SHP77 (cell line): ENCODE data around the gene RAPGEF4.

Experiments
- DNase-seq, 2 experiments: peaks; one replicate each; lab custom pipeline; 2025; lab: John Stamatoyannopoulos, UW

Gene RAPGEF4

DNA sequence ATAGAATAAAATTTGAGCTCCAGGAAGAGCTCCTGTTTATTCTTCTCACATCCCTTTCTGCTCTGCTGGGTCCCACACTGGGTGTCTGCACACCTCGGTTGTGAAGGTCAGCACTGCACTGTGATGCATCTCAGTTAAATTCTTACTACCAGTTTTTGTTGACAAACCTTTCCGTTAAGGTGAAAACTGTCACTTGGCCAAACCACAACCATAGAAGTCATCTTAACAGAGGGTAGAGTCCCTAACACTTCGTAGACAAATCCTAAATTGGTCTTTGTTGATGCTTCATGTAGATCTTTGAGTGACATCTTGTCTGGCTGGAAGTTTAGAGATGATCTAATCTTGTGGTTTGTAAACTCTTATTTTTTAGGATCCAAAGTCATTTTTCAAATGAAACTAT lies 172.6 kb downstream of the RAPGEF4 start:
- DNase-seq, result no peak

DNA sequence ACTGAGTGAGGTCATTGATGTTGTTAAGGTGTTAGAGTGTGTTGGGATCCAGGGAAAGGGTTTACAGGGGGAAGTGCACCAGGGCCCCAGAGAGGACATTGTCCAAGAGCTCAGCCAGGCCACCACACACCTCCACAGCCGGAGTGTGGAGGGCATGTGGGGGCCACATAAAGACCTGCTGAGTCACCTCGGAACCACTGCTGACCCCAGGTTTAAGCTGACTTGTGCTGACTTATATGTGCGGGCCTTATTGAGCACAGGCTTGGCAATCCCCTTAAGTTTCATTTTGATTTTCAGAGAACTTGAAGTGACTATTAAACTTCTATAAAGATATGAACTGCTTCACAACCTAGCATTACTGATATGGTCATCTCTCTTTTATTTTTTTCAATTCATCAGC lies 173.8 kb downstream of the RAPGEF4 start:
- DNase-seq, result no peak

DNA sequence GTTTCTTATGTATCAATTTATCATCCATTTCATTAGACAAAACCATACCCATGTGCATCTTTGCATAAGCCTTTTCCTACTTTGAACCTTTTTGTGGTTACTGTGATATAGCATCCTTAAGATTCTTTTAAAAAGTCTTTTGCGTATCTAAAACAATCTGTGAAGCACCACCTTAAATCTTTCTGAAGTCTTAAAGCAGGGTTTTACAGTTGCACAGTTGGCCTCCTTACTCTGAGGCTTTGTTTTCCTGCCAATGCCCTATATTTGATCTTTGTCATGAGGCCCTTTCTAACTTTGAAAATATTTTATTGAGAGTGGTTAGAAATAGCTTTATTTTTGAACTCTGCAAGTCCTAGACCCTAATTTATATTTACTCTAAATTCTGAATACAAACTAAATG lies 176.6 kb downstream of the RAPGEF4 start:
- DNase-seq, result no peak

DNA sequence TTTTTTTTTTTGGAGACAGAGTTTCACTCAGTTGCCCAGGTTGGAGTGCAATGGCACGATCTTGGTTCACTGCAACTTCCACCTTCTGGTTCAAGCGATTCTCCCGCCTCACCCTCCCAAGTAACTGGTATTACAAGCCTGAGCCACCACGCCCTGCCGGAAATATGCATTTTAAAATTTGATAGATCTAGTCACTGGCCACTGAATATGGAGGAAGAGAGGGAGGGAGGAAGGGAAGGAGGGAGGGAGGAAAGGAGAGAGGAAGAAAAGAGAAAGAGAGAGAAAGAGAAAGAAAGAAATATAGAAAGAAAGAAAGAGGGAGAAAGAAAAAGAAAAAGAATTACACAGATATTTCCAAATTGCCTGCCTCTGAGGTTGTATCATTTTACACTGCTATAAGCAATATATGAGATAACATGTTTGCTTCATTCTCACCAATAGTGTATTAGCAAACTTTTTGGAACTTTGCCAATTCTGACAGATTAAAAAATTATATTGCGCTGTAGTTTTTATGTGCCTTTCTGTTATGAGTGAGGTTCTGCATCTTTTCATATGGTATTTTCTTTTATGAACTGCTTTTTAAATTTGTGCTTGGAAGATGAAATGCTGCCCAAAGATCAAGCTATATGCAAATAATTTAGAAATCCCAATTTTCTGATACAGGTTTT lies 178.8 kb downstream of the RAPGEF4 start:
- DNase-seq, result no peak

DNA sequence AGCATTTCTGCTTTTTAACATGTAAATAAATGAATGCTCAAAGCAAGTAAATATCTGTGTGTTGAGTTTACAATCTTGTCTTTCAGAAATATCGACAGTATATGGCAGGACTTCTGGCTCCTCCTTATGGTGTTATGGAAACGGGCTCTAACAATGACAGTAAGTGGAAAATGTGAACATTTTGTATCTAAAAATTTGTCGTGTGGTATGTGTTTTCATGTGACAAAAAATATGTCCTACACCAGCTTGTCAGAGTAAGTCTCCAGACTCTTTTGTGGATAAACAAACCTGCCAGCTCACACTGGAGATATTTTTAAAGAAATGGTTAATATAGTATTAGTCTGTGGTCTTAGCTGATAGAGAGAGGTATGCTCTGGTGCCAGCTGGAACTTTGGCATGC lies 182.1 kb downstream of the RAPGEF4 start:
- DNase-seq, result no peak

DNA sequence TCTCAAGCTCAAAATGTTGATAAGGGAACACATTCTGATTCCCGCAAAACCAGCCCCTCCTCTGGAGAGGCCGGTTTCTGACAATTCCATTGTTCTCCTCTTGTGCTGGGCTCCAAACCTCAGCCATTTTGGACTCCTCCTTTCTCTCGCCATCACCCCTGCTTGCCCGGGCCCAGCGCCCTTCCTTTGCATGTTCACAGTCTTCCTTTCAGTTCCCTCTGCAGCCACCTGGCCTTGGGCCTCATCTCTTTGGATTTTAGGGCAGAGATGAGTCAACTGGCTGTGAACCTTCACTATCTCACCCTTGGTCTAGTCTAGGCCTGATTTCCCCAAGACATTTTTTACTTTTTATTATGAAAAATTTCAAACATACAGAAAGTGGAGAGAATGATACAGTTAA lies 184.1 kb downstream of the RAPGEF4 start:
- no peak for DNase-seq

DNA sequence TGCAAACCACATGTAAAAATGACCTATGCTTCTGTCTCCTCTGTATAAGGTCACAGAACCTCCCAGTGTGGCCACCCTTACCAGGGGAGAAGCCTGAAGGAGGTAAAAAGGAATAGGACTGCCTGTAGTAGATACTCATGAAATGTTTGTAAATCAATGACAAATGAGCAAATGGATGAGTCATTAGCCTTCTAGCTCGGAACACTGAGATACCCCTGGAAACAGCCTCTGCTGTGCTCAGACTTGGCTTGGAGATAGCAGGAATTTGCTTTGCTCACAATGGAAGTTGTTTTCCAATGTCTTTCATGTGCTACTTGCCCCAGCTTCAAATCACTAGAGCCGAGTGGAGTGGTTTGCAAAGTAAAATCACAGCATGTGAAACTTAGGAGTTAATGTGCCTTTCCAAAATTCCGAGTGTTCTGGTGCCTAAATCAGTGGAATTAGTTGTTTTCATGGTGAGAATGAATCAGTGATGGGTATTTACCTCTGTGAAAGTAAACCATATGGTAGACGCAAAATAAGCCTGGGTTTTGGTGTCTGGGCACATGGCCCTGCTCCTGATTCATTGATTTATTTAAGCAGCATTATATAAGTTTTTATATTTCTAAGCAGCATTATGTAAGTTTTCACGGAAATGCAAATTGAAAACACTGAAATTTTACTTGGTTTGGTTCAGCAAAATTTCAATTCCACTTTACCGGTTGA lies 186.0 kb downstream of the RAPGEF4 start:
- DNase-seq, result no peak

DNA sequence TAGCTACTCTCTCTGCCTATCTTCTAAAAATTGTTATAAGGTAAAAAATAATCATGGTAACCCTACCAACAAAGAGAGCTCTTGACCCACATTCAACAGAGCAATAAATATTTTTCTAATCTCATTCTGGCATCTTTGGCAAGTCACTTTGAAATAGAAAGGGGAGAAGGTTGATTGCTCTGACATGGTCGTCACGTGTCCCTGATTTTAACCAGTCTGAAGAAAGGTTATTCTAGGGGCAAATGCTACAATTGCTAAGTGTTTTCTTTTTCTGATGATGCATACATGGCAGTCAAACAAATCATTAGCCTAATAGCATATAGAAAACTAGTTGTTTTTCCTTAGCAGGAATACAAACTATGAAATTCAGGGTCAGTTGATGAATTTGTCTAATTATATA lies 186.7 kb downstream of the RAPGEF4 start:
- DNase-seq, result no peak

DNA sequence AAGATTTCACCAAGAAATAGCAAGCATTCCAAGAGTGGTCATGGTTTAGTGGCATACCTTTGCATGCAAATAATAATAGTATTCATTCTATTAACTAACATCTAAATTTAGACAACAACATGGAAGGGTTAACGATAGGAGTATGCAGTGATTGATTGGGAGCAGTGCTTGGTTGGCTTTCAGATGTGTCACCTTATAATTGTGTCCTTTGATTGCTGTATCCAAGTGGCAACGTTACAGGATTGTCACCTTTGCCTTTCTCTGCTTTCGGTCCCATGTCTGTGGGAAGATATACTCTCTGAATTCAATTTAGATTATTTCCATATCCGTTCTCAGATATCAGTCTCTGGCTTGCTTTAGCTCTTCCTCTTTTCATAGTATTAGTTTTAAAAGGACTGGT lies 187.2 kb downstream of the RAPGEF4 start:
- no peak for DNase-seq

DNA sequence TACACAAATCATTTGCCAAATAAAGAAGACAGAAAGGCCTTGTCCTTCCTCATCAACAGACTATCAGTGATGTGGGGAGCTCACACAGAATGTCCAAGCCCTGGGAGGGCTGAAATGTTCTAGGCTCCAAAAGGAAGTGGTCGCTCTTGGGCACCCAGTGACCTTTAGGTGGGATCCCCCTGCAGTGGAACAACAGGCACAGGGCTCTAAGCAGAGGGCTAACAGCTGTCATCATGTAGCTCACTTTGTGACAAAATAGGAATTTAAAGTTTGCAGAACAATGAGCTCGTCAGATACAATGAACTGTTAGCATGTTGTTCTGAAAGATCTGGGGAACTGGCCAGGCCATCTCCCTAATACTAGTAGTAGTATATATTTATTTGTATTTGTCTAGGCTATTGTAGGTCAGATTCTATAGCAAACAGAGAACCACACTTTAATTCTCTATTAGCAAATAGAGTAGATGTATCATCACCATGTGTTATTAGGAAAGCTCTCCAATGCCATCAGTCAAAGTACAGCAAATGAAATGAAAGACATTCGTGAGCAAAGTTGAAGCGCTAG lies 188.5 kb downstream of the RAPGEF4 start:
- no peak for DNase-seq

DNA sequence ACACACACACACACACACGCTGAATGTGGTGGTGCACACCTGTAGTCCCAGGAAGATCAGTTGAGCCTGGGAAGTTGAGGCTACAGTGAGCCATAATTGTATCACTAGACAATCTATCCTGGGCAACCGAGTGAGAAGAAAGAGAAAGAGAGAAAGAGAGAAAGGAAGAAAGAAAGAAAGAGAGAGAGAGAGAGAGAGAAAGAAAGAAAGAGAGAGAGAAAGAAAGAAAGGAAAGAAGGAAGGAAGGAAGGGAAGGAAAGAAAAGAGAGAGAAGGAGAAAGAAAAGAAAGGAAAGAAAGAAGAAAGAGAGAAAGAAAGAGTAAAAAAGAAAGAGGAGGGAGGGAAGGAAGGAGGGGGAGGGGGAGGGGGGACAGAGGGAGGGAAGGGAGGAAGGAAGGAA lies 190.0 kb downstream of the RAPGEF4 start:
- no peak for DNase-seq

DNA sequence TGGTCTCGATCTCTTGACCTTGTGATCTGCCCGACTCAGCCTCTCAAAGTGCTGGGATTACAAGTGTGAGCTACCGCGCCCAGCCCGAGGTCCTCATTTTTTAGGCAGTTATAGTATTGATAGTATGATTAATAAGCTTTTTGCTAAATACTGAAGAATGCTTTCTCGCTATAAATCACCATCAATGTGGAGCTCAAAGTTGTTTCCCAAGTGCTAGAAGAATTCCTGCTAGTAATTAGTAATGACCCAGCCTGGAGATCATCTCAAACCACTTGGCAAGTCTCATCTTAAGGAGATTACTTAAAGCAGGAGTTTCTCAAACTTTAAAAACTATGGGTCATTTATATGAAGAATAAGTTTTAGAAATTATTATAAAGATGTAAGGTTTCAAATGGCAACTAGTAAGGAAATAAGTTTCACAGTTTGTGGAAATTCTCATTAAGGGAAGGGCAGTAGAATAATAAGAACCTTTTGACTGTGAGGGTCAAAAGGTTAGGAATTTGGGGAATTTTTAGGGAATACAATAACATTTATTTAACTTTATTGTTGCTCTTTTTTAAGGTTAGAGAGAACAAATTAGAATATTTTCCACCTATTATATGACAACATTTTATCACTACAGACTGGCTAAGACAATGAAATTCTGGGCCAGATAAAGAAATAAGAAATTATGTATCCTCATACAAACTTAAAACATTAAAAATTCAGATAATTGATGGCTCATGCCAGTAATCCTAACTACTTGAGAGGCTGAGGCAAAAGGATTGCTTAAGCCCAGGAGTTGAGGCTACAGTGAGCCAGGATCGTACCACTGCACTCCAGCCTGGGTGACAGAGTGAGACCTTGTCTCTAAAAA lies 191.4 kb downstream of the RAPGEF4 start:
- no peak for DNase-seq

DNA sequence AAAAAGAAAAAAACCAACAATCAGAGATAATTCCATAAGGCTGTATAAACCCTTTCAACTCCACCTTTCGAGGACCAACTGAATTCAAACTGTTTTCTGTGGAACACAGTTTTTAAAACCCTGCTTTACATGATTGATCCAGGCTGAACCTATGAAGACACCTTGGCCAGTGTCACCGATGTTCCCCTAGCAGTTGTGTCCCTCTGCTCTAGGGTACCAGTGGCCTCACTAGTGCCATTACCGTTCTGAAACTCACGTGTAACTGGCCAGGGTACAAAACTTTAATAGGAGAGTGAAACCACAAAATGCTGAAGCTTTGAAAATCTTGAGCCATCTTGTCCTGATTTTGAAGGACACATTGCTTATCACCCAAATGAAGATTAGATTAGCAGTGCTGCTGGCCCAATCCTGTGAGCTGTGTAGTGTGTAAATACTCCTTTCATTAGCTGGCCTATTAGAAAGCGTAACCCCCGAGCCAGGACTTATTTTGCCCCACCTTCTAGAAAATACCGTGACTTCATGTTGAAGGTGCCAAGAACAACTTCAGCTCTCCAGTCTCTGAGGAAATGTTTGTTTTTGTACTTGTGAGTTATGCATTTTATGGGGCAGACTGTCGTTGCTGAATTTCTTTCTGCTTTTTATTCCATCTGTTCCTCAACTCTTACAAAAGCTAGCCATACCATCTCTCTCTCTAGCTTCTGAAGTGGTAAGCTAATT lies 192.2 kb downstream of the RAPGEF4 start:
- no peak for DNase-seq

DNA sequence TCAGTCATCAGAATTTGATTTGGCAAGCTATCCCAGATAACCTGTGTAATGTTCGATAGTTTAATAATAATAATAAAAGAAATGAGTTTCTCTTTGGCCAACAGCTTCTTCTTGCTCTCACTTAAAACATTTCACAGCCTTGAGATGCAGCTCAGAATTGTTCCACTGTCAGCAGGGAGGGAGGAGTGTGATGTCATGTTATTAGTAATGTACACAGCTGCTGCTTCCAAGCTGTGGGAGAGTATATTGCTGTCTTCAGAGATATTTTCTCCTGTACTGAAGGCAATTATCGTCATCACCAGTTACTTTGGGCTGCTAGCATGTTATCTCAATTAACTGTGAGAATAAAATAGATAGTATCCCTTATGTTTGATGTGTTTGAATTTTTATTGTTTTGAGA lies 193.1 kb downstream of the RAPGEF4 start:
- peak; percentile 19 to 40 for DNase-seq

DNA sequence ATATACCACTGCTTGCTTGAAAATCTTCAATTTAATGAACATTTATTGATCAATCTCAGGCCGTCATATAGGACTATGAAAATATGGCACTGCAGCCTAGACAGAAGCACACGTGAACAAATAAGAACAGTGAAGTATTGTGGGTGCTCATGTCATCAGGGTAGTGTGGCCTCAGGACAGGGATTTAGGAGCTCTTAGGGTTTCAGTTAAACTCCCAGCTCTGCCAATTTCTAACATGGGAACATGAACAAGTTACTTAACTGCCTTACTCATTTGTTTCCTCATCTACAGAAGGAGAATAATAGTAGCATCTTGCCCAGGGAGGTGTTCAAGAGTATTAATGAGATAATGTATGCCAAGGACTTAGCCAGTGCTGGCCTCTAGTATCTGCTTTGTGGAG lies 194.0 kb downstream of the RAPGEF4 start:
- DNase-seq, result no peak

DNA sequence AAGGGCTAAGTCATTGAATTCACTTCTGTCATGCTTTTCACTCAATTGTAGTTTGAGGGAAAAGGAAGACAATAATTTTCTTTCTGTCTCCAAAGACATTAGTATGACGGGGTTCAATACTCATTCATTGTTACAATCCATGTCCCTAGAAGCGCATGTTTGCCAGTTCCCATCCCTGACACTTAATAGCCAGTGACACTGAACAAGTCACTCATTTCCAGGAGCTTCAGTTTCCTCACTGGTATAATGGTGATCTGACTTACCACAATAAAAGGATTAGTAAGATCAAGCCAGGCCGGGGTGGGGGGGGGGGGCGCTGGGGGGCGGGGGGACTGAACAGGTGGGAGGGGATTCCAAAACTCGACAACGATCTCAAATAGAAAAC lies 195.2 kb downstream of the RAPGEF4 start:
- no peak for DNase-seq

DNA sequence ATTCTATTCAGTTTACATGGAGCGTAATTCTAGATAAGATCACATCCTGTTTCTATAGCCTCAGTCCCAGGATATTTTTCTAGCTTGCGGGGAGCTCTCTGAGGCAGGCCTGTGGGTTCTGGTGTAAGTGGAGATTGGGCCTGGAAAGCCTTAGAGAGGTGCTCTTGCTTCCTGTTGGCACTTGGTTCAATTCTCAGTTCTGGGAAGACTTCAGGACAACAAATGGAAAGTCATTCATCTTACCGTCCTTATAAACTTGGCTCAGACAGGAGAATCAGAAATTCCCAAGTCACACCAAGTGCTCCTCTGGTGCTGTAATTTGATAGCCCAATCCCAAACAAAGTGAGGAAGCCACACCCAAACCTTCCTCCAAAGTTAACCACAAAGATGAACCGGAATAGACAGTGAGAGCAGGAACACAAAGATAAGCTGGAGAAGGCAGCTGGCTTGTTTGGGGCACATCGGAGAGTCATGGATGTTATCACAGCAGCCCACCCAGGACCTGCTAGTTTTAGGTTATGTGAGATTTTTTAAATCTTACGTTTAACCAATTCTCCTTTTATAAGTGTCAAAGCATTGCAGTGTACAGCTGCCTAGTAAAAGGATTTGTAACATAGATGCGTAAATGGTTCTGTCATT lies 195.7 kb downstream of the RAPGEF4 start:
- no peak for DNase-seq

DNA sequence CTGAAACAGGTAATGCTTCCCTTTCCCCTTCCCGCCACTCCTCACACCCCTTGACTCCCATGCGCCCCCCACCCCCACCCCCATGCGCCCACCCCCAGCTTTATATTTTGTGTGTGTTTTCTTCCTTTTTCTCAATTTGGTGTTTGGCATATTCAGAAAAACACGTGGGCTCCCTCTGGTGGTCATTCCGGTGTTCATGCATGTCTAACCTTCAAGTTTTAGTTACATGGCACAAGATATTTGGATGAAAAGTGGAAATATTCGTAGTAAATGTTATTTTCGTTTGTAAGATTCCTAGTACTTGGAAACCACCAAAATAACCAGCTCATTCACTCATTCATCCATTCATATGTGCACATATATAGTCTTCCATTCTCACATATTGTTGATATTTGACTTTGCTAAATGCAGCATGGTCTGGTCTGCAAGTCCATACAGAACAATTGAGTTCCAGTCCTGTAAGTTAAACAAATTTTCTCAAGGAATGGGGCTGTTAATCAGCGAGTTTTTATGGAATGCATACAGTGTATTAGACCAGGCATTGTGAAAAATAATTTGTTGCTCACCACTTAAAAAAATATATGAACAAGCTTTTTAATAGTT lies 196.4 kb downstream of the RAPGEF4 start:
- peak; percentile 9 to 36 for DNase-seq

DNA sequence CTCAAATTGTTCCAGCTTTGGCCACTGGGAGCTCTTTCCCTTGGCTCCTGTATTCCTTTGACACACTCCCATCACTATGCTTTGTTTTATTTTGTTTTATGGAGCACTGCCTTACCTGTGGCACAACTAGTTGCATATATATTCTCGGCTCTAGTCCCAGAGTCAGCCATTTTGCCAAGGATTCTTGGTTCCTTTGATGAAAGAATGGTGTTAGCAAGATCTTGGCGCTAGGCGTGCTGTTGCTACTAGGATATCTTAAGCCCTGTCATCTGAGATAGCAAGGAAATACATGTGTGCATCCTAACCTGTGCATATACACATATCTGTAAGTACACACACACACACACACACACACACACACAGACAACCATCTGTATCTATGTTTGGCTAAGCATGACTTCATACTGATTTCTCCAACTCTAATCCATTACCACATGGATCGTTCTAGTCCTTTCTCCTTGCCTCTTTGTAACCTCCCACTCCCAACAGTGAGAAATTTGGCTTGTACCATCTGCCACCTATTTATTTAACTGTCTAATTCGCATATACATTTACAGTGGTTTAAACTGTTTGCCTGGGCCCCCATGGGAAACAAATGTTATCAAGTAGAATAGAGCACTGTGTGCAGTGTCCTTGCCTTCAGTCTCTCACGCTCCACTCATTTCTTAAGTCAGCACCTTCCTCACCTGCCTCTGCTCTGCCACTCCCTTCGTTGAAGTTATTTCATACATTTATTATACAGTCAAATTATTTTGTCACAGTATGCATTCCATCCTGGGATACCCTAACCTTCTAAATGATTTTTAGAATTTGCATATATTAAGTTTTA lies 202.5 kb downstream of the RAPGEF4 start:
- no peak for DNase-seq

DNA sequence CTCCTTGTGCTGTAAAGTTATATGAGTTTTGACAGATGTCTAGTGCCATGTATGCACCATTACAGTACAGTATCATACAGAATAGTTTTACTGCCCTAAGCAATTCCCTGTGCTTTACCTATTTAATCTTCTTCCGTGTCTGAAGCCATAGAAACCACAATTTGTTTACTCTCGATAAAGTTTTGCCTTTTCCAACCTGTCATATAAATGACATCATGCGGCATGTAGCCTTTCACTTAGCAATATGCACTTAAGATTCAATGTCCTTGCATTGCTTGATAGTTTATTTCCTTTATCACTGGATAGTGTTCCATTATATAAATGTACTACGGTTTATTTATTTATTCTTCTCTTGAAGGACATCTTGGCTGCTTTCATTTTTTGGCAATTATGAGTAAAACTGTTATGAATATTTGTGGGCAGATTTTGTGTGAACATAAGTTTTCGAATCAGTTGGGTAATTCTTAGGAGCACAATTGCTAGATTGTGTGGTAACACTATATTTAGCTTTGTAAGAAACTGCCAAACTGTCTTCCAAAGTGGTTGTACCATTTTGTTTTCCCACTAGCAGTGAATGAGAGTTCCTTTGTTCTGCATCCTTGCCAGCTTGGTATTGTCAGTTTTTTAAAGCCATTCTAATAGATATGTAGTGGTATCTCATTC lies 203.2 kb downstream of the RAPGEF4 start:
- DNase-seq, result no peak
